GM23248 (cell line): ENCODE measurements around the gene SMARCD2.

Experiments
- EZH2 ChIP-seq: fragments of 200-600 bp; sonication (generic); IDR thresholded peaks from 2 replicates; pipeline ENCODE4 v1.6.1; 2018; ENCODE audit warnings: antibody characterized with exemption, mild to moderate bottlenecking; ENCODE audit not compliant: insufficient read depth, poor library complexity, severe bottlenecking
- EZH2phosphoT487 ChIP-seq: fragments of 200-600 bp; sonication (generic); IDR thresholded peaks from 2 replicates; pipeline ENCODE4 v1.6.1; 2018; ENCODE audit warnings: antibody characterized with exemption, moderate library complexity, mild to moderate bottlenecking, low read depth; ENCODE audit not compliant: insufficient read depth

GRCh38 chr17:63836811-63837210 is 5.7 kb downstream of the SMARCD2 start:
- no peak for TF ChIP-seq EZH2
- TF ChIP-seq EZH2phosphoT487 = no peak
